ENCODE results near the gene TOLLIP. TPM values are rescaled to one million over a fixed set of nuclear protein-coding genes. Genes with fewer than 3 reads are reported as not detected.

TOLLIP gene
- total RNA-seq, 1 experiment from 2014 or later: 32.3 TPM

DNA sequence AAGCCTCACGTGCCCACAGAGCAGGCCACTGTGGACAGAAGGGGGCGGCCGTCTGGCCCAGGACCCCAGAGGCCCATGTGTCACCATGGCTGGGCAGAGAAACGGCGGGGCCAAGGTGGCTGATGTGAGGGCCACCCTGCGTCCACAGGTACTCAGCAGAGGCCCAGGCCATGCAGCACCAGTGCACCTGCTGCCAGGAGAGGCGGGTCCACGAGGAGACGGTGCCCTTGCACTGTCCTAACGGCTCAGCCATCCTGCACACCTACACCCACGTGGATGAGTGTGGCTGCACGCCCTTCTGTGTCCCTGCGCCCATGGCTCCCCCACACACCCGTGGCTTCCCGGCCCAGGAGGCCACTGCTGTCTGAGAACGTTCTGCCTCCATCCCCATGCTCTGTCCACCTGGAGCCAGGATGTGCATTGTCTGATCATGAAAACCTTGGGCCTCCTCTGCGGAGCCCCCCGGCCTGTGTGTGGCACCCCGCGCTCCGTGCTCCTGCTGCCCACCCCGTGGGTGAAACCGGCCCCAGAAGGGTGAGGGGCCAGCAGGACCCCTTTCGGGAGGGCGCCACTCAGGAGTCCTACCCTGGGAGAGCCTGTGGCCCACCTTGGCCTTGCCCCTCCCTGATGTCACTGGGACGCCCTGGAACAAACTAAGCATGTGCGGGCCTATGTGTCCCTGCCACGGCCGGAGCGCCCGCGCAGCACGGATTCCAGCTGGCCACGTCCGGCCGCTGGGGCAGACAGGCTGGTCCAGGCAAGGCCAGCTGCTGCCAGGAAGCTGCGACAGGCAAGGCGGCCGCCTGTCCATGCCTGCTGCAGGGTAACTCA, 48.0 kb downstream of the TOLLIP start:
- no peak overlapping the region for H3K27ac Mint-ChIP-seq
- H3K27me3 Mint-ChIP-seq (ENCODE audit: low read depth): peaks cover 7% of the 10 kb centered on the region
- no peak overlapping the region for H3K9ac ChIP-seq (ENCODE audit: extremely low read depth, insufficient read length, low read length)
- H3K14ac ChIP-seq (ENCODE audit: insufficient read depth, low read length): no peak overlapping the region; the same call in 1 of the 2 replicates
- no peak overlapping the region for H2AFZ ChIP-seq (ENCODE audit: low read length)
- H3K4me1 ChIP-seq (ENCODE audit: insufficient read depth, low read length): no peaks in the 10 kb centered on the region
- H3K27ac ChIP-seq (ENCODE audit: insufficient read length, low read depth, low read length): no peak overlapping the region
- H3K27me3 ChIP-seq (ENCODE audit: insufficient read depth, low read length): no peaks in the 10 kb centered on the region
- no peak overlapping the region for H3K56ac ChIP-seq (ENCODE audit: insufficient read length, low read depth, low read length)
- H3K4ac ChIP-seq (ENCODE audit: low read depth, low read length): peak overlapping the region; percentile 54; the same call in 1 of the 2 replicates
- H3K18ac ChIP-seq (ENCODE audit: insufficient read length, low read depth, low read length): no peak overlapping the region
- H3T11ph ChIP-seq (ENCODE audit: low read length): no peak overlapping the region
- no peak overlapping the region for H2BK5ac ChIP-seq (ENCODE audit: insufficient read length, low read length)
- H2BK20ac ChIP-seq (ENCODE audit: low read depth, low read length, poor library complexity, severe bottlenecking): no peak overlapping the region
- H3K4me1 Mint-ChIP-seq: peaks cover 2 to 19% of the 10 kb centered on the region in 2 experiments
- H3K9me3 ChIP-seq (ENCODE audit: control insufficient read depth, low read depth, low read length): no peaks in the 10 kb centered on the region
- peak overlapping the region; percentile 67 for H4K91ac ChIP-seq (ENCODE audit: insufficient read length, low read depth, low read length)
- no peak overlapping the region for H3K4me2 ChIP-seq (ENCODE audit: insufficient read depth, insufficient read length, low read length)
- peaks cover 19% of the 10 kb centered on the region in 2 experiments for H3K9me3 Mint-ChIP-seq
- no CpG with 5 or more reads among the region's 39 CpGs for WGBS (ENCODE audit: extremely low coverage, insufficient read length, low lambda C conversion rate)
- no peak overlapping the region; a peak in 1 of 5 replicates for H3K4me3 Mint-ChIP-seq
- no peak overlapping the region for H2BK12ac ChIP-seq (ENCODE audit: insufficient read length, low read depth, low read length)
- H2BK15ac ChIP-seq (ENCODE audit: low read depth, low read length): no peak overlapping the region
- TF ChIP-seq, protein P1, sequence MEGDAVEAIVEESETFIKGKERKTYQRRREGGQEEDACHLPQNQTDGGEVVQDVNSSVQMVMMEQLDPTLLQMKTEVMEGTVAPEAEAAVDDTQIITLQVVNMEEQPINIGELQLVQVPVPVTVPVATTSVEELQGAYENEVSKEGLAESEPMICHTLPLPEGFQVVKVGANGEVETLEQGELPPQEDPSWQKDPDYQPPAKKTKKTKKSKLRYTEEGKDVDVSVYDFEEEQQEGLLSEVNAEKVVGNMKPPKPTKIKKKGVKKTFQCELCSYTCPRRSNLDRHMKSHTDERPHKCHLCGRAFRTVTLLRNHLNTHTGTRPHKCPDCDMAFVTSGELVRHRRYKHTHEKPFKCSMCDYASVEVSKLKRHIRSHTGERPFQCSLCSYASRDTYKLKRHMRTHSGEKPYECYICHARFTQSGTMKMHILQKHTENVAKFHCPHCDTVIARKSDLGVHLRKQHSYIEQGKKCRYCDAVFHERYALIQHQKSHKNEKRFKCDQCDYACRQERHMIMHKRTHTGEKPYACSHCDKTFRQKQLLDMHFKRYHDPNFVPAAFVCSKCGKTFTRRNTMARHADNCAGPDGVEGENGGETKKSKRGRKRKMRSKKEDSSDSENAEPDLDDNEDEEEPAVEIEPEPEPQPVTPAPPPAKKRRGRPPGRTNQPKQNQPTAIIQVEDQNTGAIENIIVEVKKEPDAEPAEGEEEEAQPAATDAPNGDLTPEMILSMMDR (conservative IDR thresholded peaks at IDR 0.05): no peak
- DNase-seq: no peak
- no peak overlapping the region for H4K8ac ChIP-seq (replicated peaks; ENCODE audit: insufficient read length, low read depth, low read length)
- H2BK120ac ChIP-seq (ENCODE audit: low read depth, low read length, poor library complexity, severe bottlenecking): no peak overlapping the region
- H3K36me3 Mint-ChIP-seq (ENCODE audit: insufficient read depth in 1 of 3, low read depth in 3 of 3): peaks cover 10 to 13% (median 12%) of the 10 kb centered on the region in 3 experiments
- no peaks in the 10 kb centered on the region for H3K23me2 ChIP-seq (ENCODE audit: insufficient read length, low read depth, low read length, poor library complexity, severe bottlenecking)
- no peaks in the 10 kb centered on the region for H3K79me2 ChIP-seq (ENCODE audit: insufficient read depth, low read length)
- H2AK5ac ChIP-seq (ENCODE audit: insufficient read length, low read length): no peak overlapping the region
- no peaks in the 10 kb centered on the region for H4K20me1 ChIP-seq (ENCODE audit: control insufficient read depth, insufficient read depth, insufficient read length)
- H4K5ac ChIP-seq (ENCODE audit: insufficient read length, low read depth, low read length): peak overlapping the region; percentile 9
- no peaks in the 10 kb centered on the region for H3K79me1 ChIP-seq (ENCODE audit: insufficient read depth, low read depth, low read length, poor library complexity, severe bottlenecking)
- no peak overlapping the region for H3K23ac ChIP-seq (ENCODE audit: insufficient read length, low read depth, low read length)

All from H9 (cell line).